ENCODE data around the gene IFRD2. TPM values are rescaled to one million over a fixed set of nuclear protein-coding genes. Genes with fewer than 3 reads are reported as not detected.
A peak's percentile ranks its signal among the peaks of the same experiment; 100 is the strongest.

IFRD2 gene
- total and polyA plus RNA-seq, 2 of the 13 experiments (the other 11 are each of a cell fraction or from before 2014, with no cell fraction given), result 32.8 to 96.1 TPM

- TF ChIP-seq ZNF503 (CRISPR knock-in tag; IDR thresholded peaks at IDR 0.05), result no peak
- no peak for TF ChIP-seq SMAD9 (CRISPR knock-in tag; IDR thresholded peaks at IDR 0.05)
- peak; percentile 52; the same call in 1 of the 2 replicates for TF ChIP-seq ZSCAN20 (CRISPR knock-in tag; IDR thresholded peaks at IDR 0.05; ENCODE audit: borderline replicate concordance)
- TF ChIP-seq CSRNP1 (CRISPR knock-in tag; IDR thresholded peaks at IDR 0.05), result 0 out of 2 replicates have a peak, but pooled peaks have one; percentile 9
- TF ChIP-seq ZNF556 (CRISPR knock-in tag; IDR thresholded peaks at IDR 0.05; ENCODE audit: borderline replicate concordance), result no peak
- TF ChIP-seq TEF (CRISPR knock-in tag; IDR thresholded peaks at IDR 0.05), result no peak
- TF ChIP-seq ZNF772 (CRISPR knock-in tag; IDR thresholded peaks at IDR 0.05), result 0 out of 2 replicates have a peak, but pooled peaks have one; percentile 68
- no peak for TF ChIP-seq BCLAF1 (IDR thresholded peaks at IDR 0.05)
- TF ChIP-seq ZNF124 (CRISPR knock-in tag; IDR thresholded peaks at IDR 0.05), result 0 out of 2 replicates have a peak, but pooled peaks have one; percentile 26
- no peak for TF ChIP-seq ZNF660 (CRISPR knock-in tag; IDR thresholded peaks at IDR 0.05; ENCODE audit: borderline replicate concordance, low read depth)
- no peak for TF ChIP-seq GABPA (IDR thresholded peaks at IDR 0.05; ENCODE audit: low read depth, low read length)
- peak; percentile 23; the same call in 1 of the 2 replicates for TF ChIP-seq GABPA (CRISPR knock-in tag; IDR thresholded peaks at IDR 0.05; ENCODE audit: low read depth)
- TF ChIP-seq TFDP2 (CRISPR knock-in tag; IDR thresholded peaks at IDR 0.05), result no peak; the same call in 1 of the 2 replicates
- TF ChIP-seq ZBTB3 (CRISPR knock-in tag; IDR thresholded peaks at IDR 0.05; ENCODE audit: borderline replicate concordance, low read depth), result no peak
- no peak for TF ChIP-seq ZNF792 (CRISPR knock-in tag; IDR thresholded peaks at IDR 0.05)
- peak; percentile 12; the same call in 1 of the 2 replicates for TF ChIP-seq PPARG (CRISPR knock-in tag; conservative IDR thresholded peaks at IDR 0.05)
- no peak; the same call in 1 of the 2 replicates for TF ChIP-seq PHF20 (CRISPR knock-in tag; IDR thresholded peaks at IDR 0.05)
- TF ChIP-seq TCF7L2 (IDR thresholded peaks at IDR 0.05; ENCODE audit: low read depth, low read length), result no peak
- peak; percentile 45; the same call in 1 of the 2 replicates for TF ChIP-seq FOXK1 (CRISPR knock-in tag; IDR thresholded peaks at IDR 0.05; ENCODE audit: borderline replicate concordance, low read depth)
- TF ChIP-seq STAT5B (CRISPR knock-in tag; IDR thresholded peaks at IDR 0.05), result no peak
Observed at GRCh38 chr3:50321336-50322114, 29.3 kb upstream of the IFRD2 start (continued).

Measured in HepG2 (cell line).